Muscle of back (tissue), 11 donors: ENCODE data around the gene PLXNC1. TPM values are rescaled to one million over a fixed set of nuclear protein-coding genes. Genes with fewer than 3 reads are reported as not detected.

Source experiments
- DNase-seq, 3 donors: peaks; one replicate each; pipeline versions ENCODE4 v3.0.0 to v3.0.0-alpha.2; 2013
- polyA plus RNA-seq, 10 donors: library from polyadenylated mRNA; unstranded; fragments of 120-200 nt; gene quantifications; one replicate each; pipeline ENCODE4 v1.2.1, GENCODE V29; 2013; ENCODE audit not compliant: insufficient read length in 10 of 10

The PLXNC1 gene
- polyA plus RNA-seq, 10 donors = 18.4 to 33.7 (median 22.7) TPM

DNA sequence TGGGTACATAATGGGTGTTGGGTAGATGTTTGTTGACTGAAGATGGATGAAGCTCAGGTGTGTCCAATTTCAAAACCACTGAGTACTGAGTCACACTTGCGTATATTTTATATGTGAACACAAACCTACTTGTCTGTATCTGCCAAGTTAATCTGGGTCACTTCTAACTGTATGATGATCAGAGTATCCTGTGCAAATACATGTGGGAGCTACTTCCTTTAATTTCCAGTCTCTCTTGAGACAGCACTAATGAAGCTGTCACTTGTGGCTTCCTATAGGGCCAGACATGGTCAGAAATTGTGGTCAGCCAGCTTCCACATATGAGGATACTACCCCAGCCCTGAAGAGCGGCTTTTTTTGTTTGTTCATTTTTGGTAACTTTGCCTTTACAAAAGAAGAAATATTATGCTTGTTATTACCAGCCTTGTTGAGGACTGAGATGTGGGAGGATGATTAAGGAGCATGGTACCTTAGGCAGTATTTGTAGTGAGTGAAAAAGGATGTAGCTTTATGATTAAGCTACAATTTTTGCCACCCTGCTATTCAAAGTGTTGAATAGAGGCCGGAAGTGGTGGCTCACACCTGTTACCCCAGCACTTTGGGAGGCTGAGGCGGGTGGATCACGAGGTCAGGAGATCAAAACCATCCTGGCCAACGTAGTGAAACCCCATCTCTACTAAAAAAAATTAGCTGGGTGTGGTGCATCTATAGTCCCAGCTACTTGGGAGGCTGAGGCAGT is 32.4 kb downstream of the PLXNC1 start:
- DNase-seq = no peak

DNA sequence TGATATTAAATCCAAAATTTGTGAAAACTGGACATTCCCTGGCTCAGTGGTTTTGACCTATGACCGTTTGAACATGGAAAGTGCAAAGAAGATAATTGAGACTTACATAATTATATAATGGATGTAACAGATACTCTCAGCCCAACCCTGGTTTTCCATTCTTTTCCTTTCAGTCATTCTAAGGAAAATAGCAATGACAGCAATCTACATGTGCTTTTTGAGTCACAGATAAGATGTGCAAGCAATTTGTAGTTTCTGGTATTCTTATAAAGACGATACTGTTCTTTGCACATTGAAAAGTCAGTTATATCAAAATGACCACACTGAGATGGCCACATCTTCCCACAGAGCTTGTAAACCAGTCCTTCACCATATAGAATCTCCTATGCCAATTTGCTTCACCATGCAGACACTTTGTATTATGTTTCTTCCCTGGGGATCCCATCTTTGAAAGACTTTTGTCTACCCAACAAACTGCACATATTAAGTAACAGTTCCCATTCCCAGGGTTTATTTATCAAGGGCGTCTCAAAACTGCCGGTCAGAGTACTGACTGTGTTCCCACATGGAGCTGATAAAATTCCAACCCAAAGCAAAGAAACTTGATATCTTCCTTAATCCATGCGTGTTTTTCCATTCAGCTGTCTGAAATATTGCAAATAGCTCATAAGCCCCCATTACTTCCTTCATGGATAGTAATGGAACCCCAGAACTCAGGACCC is 34.8 kb downstream of the PLXNC1 start:
- DNase-seq = no peak

DNA sequence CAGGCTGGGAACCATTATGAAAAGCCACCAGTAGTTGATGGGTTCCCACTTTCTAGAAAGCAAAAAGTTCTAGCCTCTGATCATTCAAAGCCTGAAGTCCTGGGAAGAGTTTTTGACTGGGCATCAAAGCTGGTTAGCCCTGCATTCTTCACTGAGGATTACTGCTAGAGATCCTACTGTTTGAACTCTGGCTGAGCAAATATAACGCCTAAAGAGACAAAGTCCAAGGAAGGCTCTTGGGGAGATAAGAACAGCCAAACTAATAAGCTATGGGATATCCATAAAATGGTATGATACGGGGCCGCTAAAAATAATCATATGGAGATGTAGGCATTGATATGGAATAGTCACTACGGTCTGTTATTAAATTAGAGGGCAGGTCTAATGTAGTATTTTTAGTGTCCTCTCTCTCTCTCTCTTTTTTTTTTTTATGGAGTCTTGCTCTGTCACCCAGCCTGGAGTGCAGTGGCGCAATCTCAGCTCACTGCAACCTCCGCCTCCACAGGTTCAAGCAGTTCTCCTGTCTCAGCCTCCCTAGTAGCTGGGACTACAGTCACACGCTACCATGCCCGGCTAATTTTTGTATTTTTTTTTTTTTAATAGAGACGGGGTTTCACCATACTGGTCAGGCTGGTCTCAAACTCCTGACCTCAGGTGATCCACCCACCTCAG is 35.5 kb downstream of the PLXNC1 start:
- no peak for DNase-seq

DNA sequence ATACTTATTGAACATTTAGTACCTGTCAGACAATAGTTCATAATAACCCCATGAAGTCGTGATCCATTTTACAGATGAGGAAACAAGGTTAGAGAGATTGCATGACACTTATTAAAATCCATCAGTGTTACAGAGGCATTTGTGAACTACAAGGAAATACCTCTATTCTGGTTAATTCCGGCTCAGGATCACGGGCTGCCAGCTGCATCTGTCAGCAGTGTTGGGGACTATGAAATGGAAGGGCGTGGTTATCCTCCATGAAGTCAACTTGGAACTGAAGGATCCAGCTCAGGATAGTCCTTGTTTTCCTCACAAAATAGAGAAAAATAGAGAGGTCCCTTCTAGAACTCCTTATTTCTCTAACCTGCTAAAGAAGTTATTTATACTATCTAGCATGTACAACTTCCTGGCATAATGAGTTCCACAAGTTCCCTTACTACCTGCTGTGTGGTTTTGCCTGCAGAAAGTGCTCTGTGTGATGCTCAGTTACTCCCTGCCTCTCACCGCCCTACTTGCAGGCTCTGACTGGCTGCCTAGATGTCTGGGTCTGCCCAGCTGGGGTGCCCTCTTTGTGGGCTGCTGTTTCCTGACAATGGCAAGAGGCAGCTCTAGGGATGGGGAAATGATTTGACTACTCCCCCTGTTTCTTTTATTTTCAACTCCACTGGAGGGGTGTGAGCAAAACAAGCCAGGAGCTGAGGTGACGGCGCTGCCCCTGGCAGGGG is 36.8 kb downstream of the PLXNC1 start:
- DNase-seq = no peak

DNA sequence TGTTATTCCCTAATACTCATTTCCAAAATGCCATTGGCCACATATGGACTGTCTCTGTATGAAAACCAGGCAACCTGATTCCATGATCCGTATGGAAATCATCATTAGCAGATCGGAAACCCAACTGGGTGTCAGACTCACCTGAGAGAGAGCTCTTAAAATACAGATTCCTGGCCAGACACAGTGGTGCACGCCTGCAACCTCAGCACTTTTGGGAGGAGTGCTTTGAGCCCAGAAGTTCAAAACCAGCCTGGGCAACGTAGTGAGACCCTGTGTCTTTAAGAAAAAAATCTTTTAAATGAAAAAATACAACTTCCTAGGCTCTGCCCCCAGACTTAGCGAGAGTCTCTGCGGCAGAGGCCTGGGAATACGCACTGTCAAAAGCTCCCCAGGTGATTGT is 37.4 kb downstream of the PLXNC1 start:
- no peak for DNase-seq

DNA sequence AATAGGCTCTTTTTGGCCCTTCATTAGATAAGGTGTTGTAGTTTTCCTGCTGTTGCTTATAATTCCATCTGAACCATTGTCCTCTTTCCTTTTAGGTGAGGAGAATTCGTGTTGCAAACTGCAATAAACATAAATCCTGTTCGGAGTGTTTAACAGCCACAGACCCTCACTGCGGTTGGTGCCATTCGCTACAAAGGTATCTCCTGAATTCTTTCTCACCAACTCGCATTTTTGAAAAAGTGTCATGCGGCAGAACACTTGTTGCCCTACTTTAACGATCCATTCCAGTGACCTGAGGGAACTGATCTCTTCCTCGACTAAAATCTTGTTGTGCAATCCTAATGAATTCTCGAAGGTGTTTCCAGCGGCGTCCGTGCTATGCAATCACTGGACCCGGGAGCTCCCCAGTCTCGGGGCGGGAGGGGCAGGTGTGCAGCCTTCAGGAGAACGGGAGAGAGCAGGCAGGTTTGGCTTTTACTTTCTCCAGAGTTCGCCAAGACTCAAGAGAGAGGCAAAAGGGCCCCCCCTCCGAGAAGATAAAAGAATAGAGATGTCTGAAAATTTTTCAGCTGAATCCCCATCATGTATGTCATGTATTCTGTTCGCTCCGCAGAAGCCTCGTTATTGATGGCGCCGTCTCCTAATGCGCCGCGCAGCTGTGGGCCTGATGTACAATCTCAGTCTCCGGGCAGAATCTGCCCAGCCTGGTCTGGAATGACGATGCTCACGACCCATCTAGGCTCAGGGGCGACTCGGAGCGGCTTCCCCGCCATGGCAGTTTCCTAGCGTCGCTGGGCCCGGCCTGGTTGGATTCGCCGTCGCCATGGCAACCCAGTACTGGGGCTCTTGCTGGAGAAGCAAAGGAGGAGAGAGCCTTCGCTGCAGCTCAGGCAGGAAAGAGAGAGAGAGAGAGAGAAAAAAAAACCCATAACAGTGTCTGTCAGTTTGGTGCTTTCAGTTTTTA is 38.2 kb downstream of the PLXNC1 start:
- DNase-seq = peak; percentile 46 to 81 (median 71)

DNA sequence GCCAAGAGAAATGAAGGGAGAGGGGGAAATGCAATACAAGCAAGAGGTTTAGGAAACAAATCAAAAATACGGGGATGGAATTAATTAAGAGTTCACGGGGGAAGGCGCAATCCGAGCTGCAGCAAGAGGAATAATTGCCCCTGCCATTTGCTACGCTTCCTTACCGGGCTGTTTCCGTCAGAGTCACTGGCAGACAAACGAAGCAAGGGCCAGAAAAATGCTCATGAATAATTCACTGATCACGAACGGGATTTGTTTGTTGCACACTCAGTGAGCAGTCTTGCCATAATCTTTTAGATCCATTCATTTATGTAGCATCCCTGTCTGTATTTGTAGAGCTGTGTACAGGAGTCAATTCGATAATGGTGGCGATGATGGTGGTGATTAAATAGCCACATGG is 39.0 kb downstream of the PLXNC1 start:
- peak in 1 of 3 donors; percentile 37 for DNase-seq

DNA sequence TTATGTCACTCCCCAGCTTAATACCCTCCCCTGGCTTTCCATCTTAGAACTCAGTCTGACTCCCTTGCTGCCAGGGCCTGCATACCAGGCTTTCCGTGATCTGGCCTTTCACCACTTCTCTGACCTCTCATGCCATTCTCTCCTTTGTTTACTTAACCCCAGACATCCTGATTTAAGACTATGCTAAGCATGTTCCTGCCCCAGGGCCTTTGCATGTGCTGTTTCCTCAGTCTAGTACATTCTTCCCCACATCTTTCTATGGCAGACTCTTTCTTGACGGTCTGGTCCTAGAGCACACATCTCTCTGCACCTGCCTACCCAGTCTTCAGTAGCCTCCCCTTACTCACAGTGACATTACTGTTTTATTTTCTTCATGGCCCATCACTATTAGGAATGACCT is 42.2 kb downstream of the PLXNC1 start:
- no peak for DNase-seq

DNA sequence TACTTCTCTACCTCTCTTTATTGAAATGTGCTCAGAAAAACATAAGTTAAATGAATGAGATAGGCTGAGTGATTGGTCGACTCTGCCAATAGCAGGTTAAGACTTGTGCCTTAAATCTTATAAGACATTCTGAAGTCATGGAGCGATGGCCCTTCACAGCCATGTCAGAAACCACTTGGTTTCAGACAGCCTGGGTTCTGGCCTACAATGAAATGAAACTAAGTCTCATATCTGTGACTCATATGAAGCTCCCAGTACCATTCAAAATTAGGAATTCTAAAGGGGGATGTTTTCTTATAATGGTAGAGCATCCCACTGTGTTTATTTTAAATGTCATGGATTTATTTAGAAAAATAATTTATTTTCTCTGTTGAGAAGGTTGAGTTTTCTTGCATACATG is 42.6 kb downstream of the PLXNC1 start:
- DNase-seq = no peak

DNA sequence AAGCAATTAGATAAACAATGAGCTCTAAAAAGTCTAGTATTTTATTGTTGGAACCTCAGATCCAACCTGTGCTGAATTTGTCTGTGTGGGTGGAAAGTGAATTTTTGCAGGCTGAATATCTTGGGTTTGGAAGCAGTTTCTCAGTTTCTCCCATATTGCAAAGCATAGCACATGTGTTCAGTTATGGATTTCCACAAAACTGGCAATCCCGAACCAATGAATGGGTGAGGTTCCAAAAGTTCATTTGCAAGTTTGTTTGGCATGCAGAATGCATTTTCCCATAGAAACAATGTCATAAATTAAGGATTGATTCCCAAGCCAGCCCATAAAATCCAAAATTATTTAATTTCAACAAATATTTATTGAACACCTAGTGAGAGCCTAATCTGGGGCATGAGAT is 43.4 kb downstream of the PLXNC1 start:
- no peak for DNase-seq

DNA sequence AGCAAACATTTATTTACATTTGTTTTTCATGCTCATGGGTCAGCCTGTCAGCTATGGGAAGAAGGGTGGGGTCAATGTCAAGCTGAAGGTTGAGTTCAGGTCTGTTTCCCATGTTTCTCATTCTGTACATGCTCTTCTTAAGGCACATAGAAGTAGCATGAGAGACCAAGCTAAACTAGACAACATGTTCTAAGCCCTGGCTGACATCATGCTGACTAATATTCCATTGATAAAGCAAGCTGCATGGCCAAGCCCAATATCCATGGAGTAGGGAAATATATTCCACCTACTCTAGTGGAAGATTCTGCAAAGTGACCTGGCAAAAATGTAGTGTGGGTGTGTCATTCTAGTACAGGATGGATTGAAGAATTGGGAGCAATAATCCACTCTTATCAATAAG is 44.1 kb downstream of the PLXNC1 start:
- no peak for DNase-seq

DNA sequence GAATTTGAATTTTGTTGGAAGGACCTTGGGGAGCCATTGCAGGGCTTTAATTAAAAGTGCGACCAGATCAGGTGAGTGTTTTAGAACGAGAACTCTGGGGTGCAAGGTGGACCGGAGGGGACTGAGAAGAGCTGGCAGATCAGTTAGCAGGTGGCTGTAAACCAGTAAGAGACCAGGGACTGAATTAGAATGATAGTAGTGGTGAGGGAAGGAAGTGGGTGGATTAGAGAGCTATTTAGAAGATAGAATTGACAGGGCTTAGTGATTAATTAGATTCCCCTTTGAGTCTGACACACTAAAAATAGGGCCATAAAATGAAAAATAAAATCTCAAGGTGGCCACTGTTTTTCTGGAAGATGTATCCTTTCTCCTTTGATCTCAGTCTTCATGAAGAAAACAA is 44.8 kb downstream of the PLXNC1 start:
- DNase-seq = no peak

DNA sequence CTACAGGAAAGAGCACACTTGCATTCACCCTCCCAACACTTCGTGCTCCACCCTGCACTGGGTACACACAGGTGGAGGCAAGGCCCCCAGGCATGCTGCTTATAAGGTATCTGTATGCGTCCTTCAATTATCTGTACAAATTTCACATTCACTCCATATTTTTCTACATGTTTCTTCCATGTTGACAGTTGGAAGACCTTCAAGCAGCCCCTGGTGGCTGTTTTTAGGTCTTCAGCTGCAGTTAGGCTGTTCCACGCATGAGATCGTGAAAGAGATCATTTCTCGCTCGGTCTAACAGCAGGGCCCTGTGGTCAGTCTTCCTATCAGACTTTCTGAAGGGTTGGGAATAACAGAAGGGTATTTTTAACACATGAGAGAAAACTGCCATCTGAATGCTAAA is 47.1 kb downstream of the PLXNC1 start:
- no peak for DNase-seq

DNA sequence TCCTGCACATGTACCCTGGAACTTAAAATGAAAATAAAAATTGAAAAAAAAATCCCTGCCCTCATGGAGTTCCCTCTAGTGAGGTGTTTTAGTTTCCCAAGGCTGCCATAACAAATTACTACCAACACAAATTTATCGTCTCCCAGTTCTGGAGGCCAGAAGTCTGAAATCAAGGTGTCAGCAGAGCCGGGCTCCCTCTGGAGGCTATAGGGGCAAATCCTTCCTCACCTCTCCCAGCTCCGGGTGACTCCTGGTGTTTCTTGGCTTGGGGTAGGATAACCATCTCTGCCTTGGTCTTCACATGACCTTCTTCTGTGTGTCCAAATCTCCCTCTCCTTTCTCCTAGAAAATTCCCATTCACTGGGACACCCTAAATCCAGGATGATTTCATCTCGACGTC is 50.1 kb downstream of the PLXNC1 start:
- no peak for DNase-seq

DNA sequence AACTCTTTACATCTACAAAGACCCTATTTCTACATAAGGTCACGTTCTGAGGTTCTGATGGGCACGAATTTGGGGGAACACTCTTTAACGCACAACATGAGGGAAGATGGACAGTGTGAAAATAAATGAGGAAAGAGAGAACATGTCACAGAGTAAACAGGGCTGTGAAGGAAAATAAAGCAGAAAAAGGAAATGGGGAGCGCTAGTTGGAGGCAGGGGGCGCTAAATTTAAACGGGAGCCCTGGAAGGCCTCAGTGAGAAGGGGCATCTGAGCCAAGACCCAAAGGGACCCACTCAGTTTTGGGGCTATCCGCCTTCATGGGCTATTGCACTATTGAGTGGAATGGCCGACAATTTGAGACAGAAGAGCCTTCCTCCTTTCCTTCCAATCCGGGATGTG is 50.5 kb downstream of the PLXNC1 start:
- DNase-seq = no peak

DNA sequence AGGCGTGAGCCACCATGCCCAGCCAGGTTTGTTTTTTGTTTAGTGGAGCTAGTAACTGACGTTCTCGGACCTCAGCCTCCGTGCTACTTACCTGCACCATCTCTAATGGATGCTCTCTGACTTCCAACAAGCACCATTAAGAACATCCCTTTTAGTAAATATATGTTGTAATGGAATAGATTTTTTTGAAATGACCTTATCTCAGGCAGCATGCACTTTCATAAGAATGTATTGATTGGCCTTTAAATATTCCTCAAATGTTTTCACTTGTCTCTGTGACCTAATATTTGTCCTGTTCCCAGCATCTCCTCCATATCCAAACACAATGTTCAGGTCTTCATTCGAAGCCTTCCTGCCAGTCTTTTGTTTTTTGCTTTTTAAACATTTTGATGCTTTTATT is 51.7 kb downstream of the PLXNC1 start:
- no peak for DNase-seq

DNA sequence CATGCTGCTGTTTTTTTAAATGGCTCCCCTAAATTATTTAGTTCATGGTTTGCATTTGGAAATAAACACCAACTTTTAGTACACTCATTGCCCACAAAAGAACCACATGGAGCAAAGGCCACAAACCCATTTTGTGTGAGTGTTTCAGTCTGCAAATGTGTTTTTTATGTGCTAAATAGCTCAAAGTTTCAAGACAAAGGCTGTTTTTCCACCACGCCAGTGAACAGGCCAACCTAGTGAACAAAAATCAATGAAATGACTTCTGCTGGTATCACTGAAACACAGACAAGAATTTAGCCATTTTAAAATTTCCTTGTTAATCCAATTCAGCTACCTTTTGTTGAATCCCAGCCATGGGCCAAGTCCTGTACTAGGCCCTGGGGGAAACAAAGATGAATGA is 52.3 kb downstream of the PLXNC1 start:
- no peak for DNase-seq

DNA sequence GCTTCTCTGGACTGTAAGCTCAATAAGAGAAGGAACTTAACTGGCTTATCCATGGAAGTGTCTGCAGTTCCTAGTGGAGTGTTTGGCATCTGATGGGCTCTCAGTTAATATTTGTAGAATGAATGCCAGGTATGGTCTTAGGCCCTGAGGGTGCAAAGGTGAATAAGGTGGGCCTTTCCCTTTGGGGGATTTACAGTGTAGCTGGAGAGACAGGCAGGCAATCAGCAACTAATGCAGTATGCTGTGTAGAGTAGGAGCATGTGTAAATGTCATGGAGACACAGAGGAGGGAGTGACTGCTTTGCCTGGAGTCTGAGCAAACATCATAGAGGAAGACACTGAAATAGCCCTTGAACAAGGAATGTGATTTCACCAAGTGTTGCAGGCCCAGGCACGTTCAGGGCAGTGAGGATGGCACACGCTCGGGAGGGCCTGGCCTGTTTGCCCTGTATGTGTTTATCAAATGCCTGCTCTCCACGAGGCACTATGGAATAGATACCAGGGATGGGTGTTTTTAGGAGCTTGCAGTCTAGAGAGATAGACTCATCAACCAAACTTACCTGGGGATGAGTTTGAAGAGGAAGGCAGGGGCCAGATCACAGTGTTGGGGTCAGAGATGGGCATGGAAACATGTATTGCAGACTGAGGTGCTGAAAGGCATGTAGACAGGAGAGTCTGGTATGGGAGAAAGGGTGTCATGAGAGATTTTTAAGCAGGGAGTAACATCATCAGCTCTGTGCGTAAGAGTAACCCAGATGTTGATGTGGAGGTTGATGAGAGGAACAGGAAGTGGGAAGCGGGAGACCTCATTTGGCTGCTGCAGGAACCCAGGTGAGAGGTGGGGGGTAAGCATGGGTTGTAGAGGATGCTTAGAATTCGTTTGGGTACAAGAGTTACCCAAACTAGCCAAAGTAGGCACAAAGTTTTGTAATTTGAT is 54.1 kb downstream of the PLXNC1 start:
- no peak for DNase-seq

DNA sequence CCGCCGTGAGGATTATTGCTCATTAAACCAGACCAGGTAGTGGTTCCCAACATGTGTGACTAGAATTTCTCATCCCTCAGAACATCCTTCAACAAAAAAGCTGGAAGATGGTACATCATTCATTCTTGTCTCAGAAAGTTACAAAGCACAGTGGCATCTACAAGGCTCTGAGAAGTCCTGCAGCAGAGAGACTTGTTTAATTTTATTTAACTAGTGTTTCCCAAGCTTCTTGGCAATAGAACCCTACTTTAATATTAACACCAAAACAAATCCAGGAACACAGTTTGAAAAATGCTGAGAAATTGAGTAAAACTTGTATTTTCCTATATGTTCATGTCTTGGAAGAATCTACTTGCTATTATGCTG is 54.8 kb downstream of the PLXNC1 start:
- DNase-seq = no peak

DNA sequence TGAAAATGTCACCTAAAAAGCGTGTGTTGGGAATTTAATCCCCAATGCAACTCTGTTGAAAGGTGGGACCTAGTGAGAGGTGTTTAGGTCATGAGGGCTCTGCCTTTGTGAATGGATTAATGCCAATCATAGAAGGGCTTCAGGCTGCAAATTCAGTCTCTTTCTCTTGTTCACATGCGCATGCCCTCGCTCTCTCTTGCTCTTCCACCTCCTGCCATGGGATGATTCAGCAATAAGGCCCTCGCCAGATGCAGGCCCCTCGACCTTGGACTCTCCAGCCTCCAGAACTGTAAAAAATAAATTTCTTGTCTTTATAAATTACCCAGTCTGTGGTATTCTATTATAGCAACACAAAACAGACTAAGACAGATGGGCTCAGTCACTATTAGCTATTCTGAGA is 55.4 kb downstream of the PLXNC1 start:
- DNase-seq = no peak
